ENCODE measurements around the gene MAP4K2.

DNA sequence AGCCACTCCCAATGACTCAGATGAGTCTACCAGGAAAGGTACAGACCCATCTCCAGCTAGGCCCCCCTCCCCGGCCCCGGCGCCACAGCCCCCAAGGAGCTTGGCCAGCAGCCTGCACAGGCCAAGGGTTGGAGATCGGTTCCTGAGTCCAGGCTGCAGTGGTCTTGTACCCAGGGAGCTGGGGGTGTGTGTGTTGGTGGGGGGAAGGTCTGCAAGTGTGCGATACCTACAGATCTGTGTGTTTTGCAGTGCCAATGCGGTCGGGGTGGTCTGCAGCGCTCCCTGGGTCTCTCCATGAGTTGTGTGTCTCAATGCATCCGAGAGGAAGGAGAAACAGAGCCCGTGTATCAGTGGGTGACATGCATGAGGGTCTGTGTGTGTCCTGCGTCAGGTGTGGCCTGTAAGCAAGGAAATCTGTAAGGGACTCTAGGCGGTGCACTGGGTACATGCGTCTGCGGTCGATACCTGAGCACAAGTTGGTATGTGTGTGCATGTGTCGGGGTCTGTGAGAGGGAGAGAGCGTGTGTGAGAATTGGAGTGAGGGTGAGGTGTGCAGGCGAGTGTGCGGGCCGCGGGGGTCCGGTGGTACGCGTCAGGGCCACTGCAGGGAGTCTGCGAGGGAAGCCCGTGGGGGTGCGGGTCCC is 40.8 kb upstream of the MAP4K2 start:
- TF ChIP-seq, protein P1, sequence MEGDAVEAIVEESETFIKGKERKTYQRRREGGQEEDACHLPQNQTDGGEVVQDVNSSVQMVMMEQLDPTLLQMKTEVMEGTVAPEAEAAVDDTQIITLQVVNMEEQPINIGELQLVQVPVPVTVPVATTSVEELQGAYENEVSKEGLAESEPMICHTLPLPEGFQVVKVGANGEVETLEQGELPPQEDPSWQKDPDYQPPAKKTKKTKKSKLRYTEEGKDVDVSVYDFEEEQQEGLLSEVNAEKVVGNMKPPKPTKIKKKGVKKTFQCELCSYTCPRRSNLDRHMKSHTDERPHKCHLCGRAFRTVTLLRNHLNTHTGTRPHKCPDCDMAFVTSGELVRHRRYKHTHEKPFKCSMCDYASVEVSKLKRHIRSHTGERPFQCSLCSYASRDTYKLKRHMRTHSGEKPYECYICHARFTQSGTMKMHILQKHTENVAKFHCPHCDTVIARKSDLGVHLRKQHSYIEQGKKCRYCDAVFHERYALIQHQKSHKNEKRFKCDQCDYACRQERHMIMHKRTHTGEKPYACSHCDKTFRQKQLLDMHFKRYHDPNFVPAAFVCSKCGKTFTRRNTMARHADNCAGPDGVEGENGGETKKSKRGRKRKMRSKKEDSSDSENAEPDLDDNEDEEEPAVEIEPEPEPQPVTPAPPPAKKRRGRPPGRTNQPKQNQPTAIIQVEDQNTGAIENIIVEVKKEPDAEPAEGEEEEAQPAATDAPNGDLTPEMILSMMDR (IDR thresholded peaks at IDR 0.05) = no peak
- TF ChIP-seq POLR2A (IDR thresholded peaks at IDR 0.05) (no peak), POLR2AphosphoS5 (IDR thresholded peaks at IDR 0.05) (no peak), EP300 (IDR thresholded peaks at IDR 0.05) (no peak)

All from suprapubic skin (tissue), 4 donors.